Measurements from ENCODE around the gene CSMD2.

Gene CSMD2

DNA sequence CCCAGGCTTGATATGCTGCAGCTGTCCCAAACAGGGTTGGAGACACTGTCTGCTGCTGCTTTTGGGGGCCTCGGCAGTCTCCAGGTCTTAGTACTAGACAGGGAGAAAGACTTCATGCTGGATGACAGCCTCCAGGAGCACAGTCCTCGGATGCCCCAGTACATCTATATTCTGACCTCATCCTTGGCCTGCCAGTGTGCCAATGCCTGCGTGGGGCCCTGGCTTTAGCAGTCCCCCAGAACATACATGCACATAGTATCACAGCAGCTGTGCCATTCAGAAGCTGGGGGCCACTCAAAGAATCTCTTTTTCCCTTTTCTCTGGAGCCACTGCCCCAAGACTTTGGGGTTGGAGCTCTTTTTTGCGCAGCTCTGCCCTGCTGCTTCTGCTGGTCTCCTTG lies 697.0 kb downstream of the CSMD2 start:
- no peak for DNase-seq

DNA sequence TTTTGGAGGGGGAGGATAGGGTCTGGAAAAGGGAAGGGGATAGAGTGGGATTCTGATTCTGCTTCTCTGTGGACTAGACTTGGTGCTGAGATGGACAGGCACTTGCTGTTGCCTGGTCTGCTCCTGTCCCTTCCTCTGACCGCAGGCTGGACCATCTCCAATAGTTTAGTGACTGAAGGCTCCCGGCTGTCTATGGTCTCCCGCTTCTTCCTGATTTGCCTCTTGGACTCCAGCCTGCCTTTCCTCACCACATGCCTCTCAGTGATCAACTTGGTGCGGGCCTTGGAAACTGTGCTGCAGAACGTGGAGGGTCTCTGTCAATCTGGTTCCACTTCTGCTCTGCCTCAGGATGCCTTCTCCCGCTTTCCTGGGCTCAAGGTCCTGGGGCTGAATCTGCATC lies 698.9 kb downstream of the CSMD2 start:
- no peak for DNase-seq

DNA sequence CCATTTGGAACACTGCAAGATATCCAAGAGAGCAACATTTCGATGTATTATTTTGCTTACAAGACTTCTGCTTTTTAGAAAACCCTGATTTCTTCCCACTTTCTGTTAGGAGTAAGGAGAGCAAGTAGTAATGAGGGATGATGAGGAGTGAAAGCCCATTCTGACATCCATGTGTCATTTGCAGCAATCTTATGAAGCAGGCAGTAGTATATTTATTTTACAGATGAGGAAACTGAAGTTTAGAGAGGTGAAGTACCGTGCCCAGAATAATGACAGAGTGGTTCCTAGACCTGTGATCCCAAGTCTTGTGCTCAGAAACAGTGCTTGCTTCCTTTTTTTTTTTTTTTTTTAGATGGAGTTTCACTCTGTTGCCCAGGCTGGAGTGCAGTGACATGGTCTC lies 699.7 kb downstream of the CSMD2 start:
- DNase-seq = no peak

DNA sequence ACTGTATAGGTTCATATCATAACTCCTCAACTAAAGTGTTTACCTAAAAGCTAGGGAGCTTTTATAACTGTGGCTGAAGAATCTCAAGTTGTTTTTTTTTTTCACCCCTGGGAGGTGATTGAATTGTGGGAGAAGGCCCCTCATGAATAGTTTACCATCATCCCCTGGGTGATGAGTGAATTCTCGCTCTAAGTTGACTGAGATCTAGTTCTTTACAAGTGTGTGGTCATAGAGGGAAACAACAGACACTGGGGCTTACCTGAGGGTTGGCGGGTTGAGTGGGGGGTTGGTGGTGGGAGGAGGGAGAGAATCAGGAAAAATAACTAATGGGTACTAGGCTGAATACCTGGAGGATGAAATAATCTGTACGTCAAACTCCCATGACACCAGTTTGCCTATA lies 700.5 kb downstream of the CSMD2 start:
- DNase-seq = no peak
